Amygdala (tissue), 56 donors: Measurements from ENCODE around the gene LGALS9.
"Not testable (repeated sequence)": the region's sequence is repeated elsewhere in the genome, so short reads cannot be mapped to it uniquely, and the experiment has no call there.

Source experiments
- DNase-seq, 56 donors: peaks; one replicate each; lab custom pipeline; 2025; lab: John Stamatoyannopoulos, UW

LGALS9 gene

DNA sequence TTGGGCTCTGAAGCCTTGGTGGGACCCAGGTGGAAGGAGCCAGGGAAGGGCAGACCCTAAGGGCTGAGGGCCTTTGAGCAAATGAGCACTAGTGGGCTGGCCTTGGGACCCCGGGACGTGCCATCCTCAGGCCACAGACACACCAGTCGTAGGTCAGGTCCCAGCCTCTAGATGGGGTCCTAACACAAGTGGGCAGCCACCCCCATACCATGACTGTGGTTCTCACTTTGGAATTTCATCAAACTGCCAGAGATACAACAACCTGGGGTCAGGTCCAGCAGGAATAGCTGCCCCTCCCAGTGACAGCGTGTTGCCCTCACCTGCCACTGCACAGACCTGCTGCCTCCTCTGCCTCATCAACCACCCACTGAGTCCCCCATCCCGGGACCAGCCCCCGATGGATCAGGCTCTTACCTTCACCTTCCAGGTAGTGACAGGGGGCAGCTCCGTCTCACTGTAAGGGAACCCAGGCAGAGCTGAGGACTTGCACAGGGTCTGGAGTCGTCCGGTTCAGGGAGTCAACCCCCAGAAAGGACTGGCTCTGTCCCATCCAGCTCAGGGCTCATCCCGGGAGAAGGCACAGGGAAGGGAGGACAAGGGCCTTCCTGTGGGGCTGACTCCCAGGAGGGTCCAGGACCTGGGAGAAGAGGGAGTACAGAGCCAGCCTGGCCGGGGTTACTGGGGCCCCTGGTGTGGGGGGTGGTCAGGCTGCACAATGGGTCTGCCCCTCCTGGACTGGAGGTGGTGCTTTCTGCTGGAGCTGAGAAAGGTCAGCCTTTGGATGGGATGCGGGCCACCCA, 40.0 kb downstream of the LGALS9 start:
- no peak for DNase-seq

DNA sequence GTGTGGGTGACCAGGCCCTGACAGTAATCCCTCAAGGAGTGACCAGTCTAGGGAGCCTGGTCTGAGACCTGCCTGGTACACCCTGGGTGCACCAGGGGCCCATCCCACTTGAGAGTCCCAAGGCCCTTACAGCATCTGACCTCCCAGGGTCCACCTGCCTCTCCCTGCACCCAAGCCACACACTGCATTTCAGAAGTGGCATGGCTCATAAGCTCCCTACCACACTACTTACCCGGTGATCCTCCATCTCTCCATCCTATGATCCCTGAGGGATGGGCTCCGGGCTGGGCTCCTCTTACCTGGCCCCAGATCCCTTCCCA, 40.6 kb downstream of the LGALS9 start:
- no peak for DNase-seq

DNA sequence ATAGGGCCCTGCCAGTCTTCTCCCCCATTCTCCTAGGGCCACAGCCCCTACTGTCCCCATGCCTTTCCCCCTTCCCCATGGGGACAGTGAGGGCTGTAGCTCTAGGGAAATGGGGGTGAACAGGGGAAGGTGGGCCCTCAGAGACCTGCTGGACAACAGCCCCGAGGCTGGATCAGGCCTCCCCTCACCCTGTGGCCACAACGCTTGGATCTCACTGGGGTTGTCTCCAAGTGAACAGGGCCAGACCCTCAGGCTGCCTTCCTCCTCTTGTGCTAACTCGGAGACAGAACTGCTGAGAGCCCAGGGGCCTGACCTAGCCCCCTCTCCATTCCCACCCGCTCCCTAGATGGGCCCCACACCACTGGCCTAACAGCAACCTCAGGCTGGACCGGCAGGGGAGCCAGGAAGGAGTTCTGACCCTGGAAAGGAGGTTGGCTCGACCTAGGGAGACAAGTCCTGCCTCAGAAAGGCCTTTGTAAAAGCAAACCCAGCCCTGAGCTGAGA, 41.0 kb downstream of the LGALS9 start:
- DNase-seq, result not testable (repeated sequence)

DNA sequence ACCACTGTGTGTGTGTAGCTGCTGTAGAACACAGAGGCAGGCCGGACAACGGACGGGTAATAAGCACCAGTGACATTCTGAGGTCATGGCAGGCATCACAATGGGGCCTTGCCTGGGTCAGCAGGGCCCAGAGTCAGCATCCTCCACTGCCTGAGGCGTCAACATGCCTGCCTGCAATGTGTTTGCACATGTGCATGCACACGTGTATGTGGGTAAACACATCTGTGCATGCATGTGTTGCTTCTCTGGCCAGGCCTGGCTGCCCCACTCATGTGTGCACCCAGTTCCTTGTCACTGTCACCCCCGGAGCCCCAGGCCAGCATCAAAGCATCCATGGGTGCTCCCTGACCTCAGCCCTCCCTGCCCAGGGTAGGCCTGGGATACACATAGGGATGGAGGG, 43.3 kb downstream of the LGALS9 start:
- no peak for DNase-seq

DNA sequence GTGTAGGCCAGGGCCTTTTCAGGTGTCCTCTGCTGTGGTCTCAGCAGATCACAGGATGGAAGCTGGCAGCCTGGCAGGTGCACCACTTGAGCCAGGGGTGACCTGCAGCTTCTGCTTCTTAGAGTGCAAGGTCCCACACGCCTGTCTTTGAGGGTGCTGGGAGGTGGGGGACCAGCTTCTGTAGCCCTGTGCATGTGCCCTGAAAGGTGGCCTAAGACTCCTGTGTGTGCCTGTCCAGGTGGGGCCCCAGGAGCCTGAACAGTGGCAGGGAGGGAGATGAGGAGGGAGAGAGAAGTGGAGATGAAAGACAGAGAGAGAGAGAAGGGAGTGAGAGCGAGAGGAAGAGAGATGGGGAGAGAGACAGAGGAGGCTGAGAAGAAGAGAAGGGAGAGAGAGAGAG, 46.2 kb downstream of the LGALS9 start:
- DNase-seq, result no peak

DNA sequence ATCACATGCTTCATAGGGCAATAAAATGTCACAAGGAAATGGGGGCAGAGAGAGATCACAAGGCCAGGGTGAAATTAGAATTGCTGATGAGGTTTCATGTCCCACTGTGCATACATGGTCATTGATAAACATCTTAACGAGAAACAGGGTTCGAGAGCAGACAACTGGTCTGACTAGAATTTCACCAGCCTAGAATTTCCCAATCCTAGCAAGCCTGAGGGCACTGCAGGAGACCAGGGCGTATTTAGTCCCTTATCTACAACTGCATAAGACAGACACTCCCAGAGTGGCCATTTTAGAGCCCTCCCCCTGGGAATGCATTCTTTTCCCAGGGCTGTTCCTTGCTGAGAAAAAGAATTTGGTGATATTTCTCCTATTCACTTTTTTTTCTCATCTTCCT, 55.3 kb downstream of the LGALS9 start:
- not testable (repeated sequence) for DNase-seq

DNA sequence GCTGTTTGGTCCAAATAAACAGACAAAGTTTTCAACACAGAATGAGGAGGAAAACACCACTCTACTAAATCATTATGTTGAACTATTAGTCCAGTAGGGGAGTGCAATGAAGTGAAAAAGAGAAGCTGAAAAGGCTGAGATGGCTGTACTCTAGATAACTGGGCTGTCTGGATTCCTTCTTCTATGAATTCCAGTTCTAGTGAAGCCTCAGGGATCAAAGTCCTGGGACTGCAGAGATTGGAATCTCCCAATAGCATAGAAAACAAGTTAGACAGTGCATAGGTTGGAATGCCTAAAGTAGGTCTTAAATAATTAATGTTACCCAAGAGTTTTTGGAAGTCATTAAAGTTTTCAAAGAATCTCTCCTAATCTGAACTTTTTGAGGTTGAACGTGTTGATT, 59.9 kb downstream of the LGALS9 start:
- DNase-seq, result no peak

DNA sequence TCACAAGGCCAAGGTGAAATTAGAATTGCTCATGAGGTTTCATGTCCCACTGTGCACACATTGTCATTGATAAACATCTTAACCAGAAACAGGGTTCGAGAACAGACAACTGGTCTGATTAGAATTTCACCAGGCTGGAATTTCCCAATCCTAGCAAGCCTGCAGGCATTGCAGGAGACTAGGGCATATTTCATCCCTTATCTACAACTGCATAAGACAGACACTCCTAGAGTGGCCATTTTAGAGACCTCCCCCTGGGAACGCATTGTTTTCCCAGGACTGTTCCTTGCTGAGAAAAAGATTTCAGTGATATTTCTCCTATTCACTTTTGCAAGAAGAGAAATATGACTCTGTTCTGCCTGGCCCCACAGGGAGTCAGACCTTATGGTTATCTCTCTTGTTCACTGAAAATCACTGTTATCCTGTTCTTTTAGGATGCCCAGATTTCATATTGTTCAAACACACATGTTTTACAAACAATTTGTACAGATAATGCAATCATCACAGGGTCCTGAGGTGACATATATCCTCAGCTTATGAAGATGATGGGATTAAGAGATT, 64.3 kb downstream of the LGALS9 start:
- DNase-seq, result not testable (repeated sequence)
